ENCODE results near the gene CCDC40.

CCDC40 gene

GRCh38 chr17:80035937-80036714 lies at the start of gene CCDC40:
TSS of gene CCDC40 (plus strand) at chr17:80036642. CDS start at chr17:80036663, 21 bp downstream.
- peak within 1 kb of the TSS; percentile 78 for H3K27ac ChIP-seq
- CTCF ChIA-PET: no interaction called here
- TF ChIP-seq CTCF (conservative IDR thresholded peaks at IDR 0.05; ENCODE audit: low read depth): no peak
- DNase-seq (ENCODE audit: low spot score): peak; percentile 87
- POLR2A ChIA-PET (ENCODE audit: low non-redundant PET): no interaction called here

- peak overlapping the region; percentile 65 for H3K27ac ChIP-seq
- no peak for DNase-seq (ENCODE audit: low spot score)
- TF ChIP-seq CTCF (conservative IDR thresholded peaks at IDR 0.05; ENCODE audit: low read depth): no peak
- ChIA-PET CTCF (interaction anchor here (0.5 to 1.1 kb wide), 6 partner anchors 13 to 1098 kb away, joined by 3 to 7 read pairs (median 4); no protein-coding TSS in a partner anchor), POLR2A (ENCODE audit: low non-redundant PET) (no interaction called here)
Measured at GRCh38 chr17:79987187-79987934, 49.1 kb upstream of the CCDC40 start.

GRCh38 chr17:79987935-79988184 lies 48.6 kb upstream of the CCDC40 start:
- ChIA-PET POLR2A (ENCODE audit: low non-redundant PET) (no interaction called here), CTCF (interaction anchor here (0.5 to 0.8 kb wide), 3 partner anchors 13 to 142 kb away, joined by 3 to 6 read pairs (median 3); no protein-coding TSS in a partner anchor)
- peak overlapping the region; percentile 65 for H3K27ac ChIP-seq
- no peak for TF ChIP-seq CTCF (conservative IDR thresholded peaks at IDR 0.05; ENCODE audit: low read depth)
- DNase-seq (ENCODE audit: low spot score): no peak

- POLR2A ChIA-PET (ENCODE audit: low non-redundant PET): no interaction called here
- DNase-seq (ENCODE audit: low spot score): peak; percentile 45
- no peak for TF ChIP-seq CTCF (conservative IDR thresholded peaks at IDR 0.05; ENCODE audit: low read depth)
- CTCF ChIA-PET: interaction anchor here (0.5 kb wide), 1 partner anchor 14 kb away, joined by 3 read pairs; no protein-coding TSS in a partner anchor
- H3K27ac ChIP-seq: peak overlapping the region; percentile 65
Measured at GRCh38 chr17:79988185-79988971, 48.1 kb upstream of the CCDC40 start.

GRCh38 chr17:79989106-79989835 lies 47.2 kb upstream of the CCDC40 start:
- POLR2A ChIA-PET (ENCODE audit: low non-redundant PET): interaction anchor here (0.5 kb wide), 1 partner anchor 161 kb away, joined by 4 read pairs; no protein-coding TSS in a partner anchor
- CTCF ChIA-PET: no interaction called here
- DNase-seq (ENCODE audit: low spot score): no peak
- TF ChIP-seq CTCF (conservative IDR thresholded peaks at IDR 0.05; ENCODE audit: low read depth): no peak
- H3K27ac ChIP-seq: peak overlapping the region; percentile 65

Data from RWPE1 (cell line).